NCI-H1436 treated with DMSO at 0.1 percent for 48 hours (cell line): ENCODE measurements around the gene APBB2.

Experiments
- DNase-seq: peaks from one replicate; lab custom pipeline; 2025; lab: John Stamatoyannopoulos, UW

APBB2 gene

DNA sequence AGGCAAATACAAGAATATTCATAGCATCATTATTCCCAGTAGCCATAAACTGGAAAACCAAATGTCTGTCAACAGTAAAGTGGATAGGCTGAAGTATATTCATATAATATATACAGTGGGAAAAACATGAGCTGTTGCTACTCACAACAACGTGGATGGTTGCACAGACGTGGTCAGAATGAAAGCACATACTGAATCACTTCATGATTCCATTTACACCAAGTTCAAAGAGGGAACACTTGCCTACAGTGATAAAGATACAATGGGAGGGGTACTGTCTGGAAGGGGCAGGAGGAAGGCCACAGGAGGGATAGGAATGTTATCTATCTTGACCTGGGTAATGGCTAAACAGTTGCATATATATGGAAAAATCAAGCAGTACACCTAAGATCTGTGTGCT lies 25.3 kb downstream of the APBB2 start:
- no peak for DNase-seq

DNA sequence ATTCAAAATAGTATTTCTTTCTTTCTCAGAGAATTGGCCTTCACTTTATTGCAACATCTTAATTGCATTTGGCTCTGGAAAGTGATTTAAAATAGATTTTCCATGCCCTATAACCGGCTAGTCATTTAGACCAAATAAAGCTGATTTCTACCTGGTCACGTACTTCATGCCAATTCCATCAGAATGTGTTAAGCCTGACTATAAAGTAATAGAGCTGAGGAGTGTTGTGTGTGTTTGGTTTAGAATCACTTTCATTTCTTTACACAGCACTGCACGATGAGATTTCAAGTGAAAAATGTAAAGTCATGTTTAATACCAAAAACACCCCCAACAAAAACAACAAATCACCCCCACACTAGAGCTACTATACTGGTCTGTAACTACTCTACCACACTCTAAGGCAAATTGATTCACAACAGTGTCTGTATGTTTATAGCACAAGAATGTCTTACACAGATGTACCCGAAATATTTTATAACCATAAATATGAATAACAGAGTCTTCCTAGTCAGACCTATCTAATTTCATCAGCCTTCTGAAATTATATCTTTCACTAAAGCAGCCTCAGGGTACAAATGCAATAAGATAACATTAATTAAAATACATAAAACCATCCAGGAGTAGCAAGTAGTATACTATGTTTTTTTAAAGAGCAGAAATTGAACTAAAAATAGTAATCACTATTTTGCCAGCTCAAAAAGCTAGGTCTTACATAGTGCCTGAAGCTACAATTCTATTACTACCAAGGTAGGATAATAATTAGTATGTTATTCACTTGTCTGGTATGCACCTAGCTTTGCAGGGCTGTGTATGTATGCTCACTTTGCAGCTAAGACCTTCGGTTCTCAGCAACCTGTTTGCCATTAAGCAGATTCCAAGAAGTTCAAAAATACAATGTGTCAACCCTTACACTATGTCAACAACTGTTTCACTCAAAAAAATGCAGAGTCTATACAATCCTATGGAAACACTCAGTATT lies 28.4 kb downstream of the APBB2 start:
- DNase-seq: no peak

DNA sequence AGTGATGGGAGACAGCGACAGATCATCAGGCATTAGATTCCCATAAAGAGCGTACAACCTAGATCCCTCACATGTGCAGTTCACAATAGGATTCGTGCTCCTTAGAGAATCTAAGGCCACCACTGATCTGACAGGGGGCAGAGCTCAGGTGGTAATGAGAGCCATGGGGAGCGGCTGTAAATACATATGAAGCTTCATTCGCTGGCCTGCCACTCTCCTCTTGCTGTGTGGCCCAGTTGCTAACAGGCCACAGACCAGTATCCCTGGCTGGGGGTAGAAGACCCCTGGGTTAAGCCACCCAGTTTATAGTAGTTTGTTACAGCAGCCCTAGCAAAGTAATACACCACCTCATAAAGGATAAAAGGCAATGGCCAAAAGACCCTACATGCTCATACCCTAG lies 30.3 kb downstream of the APBB2 start:
- no peak for DNase-seq

DNA sequence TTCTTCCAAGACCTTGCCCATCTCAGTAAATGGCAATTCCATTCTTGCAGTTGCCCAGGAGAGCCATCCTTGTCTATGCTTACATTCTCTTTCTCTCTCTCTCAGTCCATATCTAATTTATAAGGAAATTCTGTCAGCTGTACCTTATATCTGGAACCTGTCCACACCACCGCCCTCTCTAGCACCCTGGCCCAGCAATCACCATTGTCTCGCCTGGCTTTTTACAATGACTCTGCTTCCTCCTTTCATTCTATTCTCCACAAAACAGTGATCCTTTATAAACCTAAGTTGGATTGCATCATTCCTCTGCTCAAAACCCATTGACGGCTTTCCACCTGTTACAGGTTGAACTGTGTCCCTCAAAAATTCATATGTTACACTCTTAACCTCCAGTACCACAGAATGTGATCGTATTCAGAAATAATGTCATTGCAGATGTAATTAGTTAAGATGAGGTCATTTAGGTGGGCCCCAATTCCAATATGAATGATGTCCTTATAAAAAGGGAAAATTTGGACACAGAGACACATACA lies 31.3 kb downstream of the APBB2 start:
- DNase-seq: no peak

DNA sequence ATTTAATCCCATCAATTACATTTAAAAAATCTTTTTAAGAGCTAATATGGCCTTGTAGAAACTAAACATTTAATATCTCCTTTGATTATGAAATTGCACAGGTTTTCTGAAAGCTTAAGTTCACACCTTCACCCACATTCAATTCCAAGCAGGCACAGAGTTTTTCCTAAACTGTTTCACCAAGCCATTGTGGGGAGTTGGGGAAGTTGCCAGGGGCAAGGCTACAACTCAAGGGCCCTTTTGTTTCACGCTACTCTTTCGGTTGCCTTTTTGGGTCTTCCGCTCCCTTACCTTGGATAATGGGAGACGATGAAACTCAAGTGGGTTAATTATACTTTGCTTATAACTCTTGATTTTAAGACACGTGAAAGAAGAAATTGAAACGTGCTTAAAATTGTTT lies 33.3 kb downstream of the APBB2 start:
- DNase-seq: no peak

DNA sequence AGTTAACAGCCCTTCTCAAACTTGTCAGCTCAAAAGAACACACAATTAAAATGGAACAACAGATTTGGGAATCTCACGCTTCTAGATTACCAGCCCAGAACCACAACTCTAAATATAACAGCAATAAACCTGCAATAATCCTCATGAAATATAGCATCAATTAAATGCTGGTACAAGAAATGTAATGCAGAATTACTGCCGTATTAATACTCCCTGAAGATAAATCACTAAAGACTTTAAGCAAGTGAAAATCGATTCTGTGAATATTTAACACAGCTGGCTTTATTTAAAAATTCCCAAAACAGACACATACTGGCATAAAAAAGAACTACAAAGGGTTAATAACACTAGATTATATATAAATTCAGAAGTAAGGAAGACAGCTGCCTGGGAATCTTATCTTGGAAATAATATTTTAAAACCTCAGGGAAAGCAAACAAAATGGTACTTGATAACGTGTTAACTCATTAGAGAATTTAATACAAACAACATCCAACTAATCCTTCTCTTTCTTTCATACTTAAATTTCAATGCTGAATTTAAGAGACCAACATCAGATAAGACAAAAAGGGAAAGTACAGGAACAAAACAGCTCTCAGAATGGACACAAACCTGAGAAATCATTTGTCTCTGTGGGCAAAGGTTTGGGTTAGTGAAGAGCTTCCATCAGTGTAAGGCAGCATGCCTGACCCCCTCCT lies 34.7 kb downstream of the APBB2 start:
- DNase-seq: no peak

DNA sequence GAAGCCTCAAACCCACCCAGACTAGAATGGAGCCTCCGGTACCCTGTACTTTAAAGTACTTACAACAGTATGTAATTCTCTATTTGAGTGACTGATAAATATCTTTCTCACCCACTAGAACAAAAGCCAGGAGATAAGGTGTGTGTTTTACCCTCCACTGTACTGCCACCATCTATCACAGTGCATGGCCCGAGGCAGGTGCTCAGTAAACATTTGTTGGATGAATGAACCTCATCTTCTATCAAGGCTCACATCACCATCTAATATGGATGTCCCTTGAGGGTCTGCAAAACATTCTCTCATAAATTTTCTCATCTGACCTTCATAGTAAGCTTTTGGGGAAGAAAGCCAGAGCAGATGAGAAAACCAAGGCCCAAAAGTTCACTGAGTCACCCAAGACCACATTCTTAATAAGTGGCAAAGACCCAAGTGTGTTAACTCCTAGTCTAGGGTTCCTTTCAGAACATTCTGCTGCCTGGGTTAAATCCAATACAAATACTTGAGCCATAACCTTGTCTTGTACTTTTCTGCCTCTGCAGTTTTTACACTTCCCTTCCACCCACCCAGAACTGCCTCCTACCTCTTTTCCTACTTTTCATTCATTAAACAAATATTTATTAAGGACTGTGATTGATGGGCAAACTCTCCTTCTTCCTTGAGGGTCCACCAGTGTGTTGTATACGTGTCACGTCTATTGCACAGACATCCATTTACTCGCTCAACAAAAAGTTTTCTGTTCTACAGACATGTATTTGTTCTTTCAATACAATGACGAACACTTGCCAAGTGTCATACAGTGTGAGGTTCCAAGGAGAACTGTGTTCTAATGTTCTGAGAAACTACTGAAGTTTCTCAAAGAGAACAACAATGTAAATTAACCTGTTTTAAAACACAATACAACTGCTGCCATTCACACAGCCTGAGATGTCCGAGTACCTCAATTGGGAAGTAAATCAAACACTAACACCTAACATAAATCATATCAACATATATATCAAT lies 35.7 kb downstream of the APBB2 start:
- DNase-seq: no peak

DNA sequence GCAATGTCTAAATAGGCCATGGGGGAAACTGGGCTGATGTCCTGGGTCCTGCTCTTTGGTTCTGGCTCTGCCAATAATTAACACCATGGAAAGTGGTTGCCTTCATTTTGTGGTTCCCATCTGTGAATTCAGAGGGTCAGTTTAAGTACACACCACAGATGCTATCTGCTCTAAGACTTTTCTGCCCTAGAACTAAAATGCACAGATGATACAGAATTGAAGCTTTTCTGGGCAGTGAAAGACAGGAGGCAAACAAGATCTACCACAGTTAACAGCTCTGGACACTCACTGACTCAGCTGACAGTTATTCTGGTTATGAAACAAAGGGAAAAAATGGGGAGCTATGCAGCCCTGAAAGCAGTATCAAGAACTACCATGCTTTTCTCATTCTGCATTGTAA lies 37.3 kb downstream of the APBB2 start:
- no peak for DNase-seq

DNA sequence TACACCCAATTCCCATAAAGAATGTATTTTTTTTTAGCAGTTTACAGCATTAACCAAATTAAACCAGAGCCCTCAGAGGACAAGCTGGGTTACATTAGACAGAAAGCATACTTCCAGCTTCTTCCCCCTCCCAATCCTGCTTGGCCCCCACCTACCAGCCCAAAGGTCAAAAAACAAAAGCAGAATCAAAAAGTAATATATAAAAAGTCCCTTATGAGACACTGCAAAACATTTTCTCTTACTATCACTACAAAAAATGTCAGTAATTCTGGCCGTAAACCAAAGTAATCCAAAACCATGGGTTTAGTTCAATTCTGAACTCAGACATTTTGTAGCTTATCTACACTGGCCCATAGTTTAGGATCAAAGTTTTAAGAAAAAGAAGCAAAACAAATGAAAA lies 38.0 kb downstream of the APBB2 start:
- no peak for DNase-seq

DNA sequence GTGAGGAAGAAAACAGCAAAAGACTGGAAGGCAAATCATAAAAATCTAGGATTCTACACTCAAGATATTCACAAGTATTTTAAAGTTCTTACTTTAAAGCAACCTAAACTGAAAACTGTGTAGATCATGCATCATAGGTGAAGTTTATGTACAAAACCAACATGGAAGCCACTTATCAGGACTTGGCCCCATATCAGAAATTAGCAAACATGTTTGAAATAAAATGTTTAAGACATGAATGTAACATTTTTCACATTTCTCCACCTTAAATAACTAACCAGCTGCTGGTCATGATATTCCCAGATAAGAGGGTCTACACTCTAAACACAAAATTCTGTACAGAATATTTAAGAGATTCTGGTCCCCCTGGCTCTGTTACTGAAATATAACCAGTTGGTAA lies 38.5 kb downstream of the APBB2 start:
- DNase-seq: no peak

DNA sequence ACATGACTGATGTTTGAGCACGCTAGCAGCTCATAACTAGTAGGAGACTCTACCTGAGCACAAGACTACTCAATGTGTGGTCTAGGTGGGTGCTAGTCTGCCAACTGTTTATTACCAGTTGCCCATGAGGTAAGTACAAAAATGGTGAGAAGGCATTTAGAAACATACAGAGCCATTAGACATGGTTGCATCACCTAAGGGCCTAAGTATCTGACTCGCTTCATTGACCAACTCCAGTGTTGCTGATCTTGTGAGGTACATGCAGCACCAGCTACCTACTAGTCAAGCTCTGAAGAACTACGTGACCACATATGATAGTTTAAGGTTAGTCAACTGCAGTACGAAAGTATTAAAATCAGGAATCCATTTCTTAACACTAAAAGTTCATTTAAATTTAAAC lies 39.9 kb downstream of the APBB2 start:
- no peak for DNase-seq

DNA sequence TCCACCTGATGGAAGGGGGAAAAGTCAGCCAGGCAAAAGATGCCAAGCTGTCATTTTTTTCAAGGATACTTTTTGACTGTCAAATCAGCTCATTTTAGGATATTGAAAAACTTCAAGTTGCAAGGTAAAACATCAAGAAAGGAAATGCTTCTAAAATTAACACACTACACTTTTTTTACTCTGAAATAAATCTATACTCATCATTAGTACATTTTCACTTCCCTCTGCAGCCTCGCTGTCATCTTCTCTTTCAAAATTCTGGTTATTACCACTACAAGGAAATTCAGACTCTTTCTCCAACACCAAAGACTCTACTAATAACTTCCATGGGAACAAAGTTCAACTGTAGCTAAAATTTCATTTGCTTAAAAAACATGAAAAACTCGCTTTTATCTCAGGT lies 41.6 kb downstream of the APBB2 start:
- DNase-seq: no peak

DNA sequence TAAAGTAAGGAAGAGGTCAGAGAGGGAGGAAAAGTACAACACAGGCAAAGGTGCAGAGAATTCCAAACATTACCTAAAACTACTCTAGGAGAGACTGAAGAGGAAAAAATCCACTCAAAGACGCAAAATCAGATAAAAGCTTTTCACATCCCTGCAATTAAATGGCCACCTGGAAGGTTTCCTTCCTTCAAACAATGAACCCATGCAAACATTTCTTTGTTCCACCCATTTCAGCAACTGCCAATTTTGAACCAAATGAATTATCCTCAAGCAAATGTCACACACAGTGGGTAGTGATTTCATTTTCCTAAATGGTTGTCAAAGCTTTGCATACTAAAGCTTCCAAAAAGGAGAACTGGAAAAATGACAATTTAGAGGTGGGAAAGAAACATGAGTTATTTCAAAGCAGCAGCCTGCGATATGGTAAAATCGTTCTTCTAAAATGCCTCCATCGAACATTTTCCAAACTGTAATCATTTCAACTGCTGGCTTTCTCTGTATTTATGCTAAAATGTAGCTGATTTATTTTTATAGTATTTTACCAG lies 45.0 kb downstream of the APBB2 start:
- DNase-seq: no peak

DNA sequence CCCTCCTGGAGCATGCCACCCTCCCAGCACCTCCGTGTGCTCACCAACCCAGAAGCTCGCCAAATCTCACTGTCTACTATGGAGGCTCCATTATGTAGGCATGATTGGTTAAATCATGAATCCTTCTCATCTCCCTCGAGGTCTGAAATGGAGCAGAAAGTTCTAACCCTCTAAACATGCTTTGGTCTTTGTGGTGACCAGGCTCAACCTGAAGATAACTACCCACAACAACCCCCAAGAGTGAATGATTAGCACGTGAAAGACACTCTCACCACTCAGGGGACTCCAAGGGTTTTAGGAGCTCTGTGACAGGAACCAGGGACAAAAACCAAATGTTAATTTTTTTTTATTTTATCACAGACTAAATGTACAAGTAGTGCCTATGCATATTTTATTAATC lies 47.2 kb downstream of the APBB2 start:
- DNase-seq: no peak

DNA sequence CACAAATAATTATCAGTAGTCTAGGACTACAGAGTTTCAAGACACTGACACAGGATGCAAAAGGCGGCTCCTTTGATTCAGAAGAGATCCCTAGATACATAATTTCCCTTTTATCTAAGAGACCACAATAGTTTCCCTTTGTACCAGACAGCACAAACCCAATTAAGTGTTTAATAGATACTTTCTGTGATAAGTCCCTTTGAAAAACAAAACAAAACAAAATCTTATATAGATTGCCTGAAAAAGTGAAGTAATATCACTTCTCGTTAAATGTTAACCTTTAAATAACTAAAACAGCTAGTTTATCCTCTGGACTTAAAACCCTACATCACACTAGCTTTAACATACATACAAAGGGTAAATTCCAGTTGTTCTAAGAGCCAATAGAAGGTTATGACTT lies 49.9 kb downstream of the APBB2 start:
- no peak for DNase-seq

DNA sequence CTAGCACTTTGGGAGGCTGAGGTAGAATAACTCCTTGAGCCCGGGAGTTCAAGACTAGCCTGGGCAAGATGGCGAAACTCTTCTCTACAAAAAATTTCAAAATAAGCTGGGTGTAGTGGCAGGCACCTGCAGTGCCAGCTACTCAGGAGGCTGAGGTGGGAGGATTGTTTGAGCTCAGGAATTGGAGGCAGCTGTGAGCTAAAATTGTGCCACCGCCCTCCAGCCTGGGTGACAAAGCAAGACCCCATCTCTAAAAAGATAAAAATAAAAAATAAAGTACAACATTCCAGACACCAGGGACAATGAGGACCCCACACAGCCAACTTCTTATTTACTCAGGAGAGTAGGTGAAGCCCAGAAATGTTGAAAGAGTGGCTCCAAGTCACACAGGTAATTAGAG lies 53.0 kb downstream of the APBB2 start:
- no peak for DNase-seq

DNA sequence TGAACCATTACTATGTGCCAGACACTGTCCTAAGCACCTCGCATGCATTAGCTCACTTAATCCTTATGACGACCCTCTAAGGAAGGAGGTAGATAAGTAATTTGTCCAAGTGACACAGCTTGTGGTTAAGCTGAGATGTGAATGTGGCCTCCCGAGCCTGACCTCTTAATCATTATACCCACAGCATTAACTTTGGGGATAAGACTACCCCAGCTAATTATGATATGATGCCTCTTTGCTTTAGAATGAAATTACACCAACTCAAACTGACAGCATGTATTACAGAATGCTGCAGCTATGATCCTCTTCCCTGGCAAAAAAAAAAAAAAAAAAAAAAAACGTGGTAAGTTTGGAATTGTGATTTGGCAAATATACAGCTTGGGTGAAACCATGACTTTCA lies 53.5 kb downstream of the APBB2 start:
- DNase-seq: no peak

DNA sequence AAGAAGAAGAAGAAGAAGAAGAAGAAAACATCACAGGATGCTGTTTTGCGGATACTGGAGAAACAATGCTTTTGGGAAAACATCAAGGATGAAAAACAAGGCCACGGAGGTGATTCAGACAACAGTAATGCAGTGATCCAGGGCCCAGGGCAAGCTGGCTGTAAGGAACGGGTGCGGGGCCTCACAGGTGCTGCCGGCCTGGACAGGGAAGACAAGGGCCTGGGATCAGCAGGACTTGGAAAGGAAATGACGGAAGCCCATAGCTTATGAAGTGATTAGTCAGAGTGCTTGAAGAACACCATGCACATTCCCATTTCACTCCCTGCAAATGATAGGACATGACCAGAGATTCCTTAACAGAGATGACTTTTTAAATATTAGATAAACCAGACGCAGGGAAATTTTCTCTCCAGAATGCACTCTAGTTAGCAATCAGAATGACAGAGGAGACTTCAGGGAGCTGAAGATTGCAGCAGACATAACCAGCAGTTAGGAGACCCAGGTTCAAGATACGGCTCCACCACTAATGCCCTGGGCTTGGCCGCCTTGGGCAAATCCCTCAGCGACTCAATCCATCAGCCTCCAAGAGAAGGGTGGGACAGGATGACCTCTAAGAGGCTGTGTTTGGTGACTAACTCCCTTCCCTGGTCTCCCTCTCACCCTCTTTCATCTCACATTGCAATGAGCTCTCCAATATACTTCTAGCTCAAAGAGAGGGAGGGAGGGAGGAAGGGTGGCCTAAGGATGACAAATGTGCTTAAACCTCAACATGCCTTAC lies 54.1 kb downstream of the APBB2 start:
- DNase-seq: no peak

DNA sequence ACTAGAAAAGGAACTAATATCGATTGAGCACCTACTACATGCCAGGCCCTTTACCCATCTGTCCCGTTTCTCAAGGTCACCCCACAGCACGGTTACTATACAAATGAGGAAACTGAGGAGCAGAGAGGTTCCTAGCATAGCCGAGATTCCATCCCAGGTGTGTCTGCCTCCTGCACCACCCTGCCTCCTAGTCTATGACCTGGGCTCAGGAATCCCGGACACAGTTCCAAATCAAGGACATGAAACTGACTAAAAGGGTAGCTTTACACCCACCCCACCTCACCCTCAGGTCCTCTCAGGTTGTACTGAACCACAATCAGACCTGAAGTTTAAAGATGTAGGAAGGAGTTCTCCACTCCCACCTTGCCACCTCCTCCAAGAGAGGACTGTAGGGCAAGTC lies 55.6 kb downstream of the APBB2 start:
- DNase-seq: no peak

DNA sequence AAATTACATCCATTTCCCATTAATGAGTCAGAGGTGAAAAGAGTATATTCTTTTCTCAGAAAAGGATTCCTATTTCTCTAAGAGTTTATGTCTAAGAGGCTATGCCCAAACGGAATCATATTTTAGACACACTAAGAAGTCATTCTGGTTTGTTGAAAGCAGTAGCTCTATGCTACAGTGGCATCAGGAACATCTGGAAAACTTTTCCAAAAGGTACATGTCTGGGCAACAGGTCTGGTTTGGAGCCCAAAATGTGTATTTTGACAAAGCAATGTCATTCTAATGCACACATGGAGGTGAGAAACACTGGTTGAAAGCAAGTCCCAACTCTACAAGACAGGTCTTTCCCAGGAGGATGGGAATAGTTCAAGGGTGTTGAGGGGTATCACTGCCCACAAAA lies 56.1 kb downstream of the APBB2 start:
- DNase-seq: no peak

DNA sequence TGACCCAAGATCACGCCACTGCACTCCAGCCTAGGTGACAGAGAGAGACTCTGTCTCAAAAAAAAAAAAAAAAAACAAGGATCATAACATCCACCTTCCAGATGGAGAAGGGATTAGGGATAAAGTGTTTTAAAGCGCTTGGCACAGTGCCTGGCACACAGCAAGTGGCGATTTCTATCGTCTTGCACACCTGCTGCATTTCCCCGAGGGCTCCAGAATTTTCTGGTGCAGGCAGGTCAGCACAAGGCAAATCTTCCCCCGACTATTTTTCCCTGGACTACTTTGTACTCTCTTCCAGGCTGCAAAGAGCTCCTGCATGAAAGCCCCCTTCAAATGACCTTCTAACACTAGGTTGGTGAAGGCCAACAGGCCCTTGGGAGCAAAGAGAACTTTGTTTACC lies 57.3 kb downstream of the APBB2 start:
- DNase-seq: no peak
